H9 (cell line): ENCODE results near the gene C6orf47. TPM values are rescaled to one million over a fixed set of nuclear protein-coding genes. Genes with fewer than 3 reads are reported as not detected.
A peak's percentile ranks its signal among the peaks of the same experiment; 100 is the strongest.

Experiments used
- DNase-seq: peaks from one replicate; pipeline ENCODE4 v3.0.0-alpha.2; 2017
- H2AFZ ChIP-seq: one replicate; pipeline ENCODE4 v1.6.1; 2013; ENCODE audit warnings: mild to moderate bottlenecking, low read length, control low read depth, moderate library complexity
- H2AK5ac ChIP-seq: 2 replicates; pipeline ENCODE4 v1.6.1; 2013; ENCODE audit warnings: low read length, control low read depth, mixed read lengths; ENCODE audit not compliant: insufficient read length
- H2BK120ac ChIP-seq: one replicate; pipeline ENCODE4 v1.6.1; 2013; ENCODE audit warnings: low read depth, mild to moderate bottlenecking, low read length, control low read depth, inconsistent platforms; ENCODE audit not compliant: poor library complexity, severe bottlenecking
- H2BK12ac ChIP-seq: 2 replicates; pipeline ENCODE4 v1.6.1; 2013; ENCODE audit warnings: low read length, control low read depth, mixed read lengths, low read depth; ENCODE audit not compliant: insufficient read length
- H2BK15ac ChIP-seq: 2 replicates; pipeline ENCODE4 v1.6.1; 2013; ENCODE audit warnings: low read depth, low read length, control low read depth
- H2BK20ac ChIP-seq: one replicate; pipeline ENCODE4 v1.6.1; 2013; ENCODE audit warnings: low read depth, mild to moderate bottlenecking, low read length, control low read depth, inconsistent platforms; ENCODE audit not compliant: poor library complexity, severe bottlenecking
- H2BK5ac ChIP-seq: 2 replicates; pipeline ENCODE4 v1.6.1; 2013; ENCODE audit warnings: low read length, control low read depth, mixed read lengths; ENCODE audit not compliant: insufficient read length
- H3K14ac ChIP-seq: 2 replicates; pipeline ENCODE4 v1.6.1; 2013; ENCODE audit warnings: low read length, control low read depth; ENCODE audit not compliant: insufficient read depth
- H3K18ac ChIP-seq: 2 replicates; pipeline ENCODE4 v1.6.1; 2013; ENCODE audit warnings: low read depth, mild to moderate bottlenecking, mixed read lengths, low read length, control low read depth; ENCODE audit not compliant: insufficient read length
- H3K23ac ChIP-seq: 2 replicates; pipeline ENCODE4 v1.6.1; 2013; ENCODE audit warnings: low read length, control low read depth, mixed read lengths, low read depth; ENCODE audit not compliant: insufficient read length
- H3K23me2 ChIP-seq: 2 replicates; pipeline ENCODE4 v1.6.1; 2013; ENCODE audit warnings: low read depth, mild to moderate bottlenecking, mixed read lengths, low read length, control low read depth; ENCODE audit not compliant: insufficient read length, poor library complexity, severe bottlenecking
- H3K27ac ChIP-seq: 2 replicates; pipeline ENCODE4 v1.5.1; 2013; ENCODE audit warnings: low read length, control low read depth, mixed read lengths, low read depth; ENCODE audit not compliant: insufficient read length
- H3K27me3 ChIP-seq: 2 replicates; pipeline ENCODE4 v1.6.1; 2013; ENCODE audit warnings: low read length, control low read depth, inconsistent platforms; ENCODE audit not compliant: insufficient read depth
- H3K4ac ChIP-seq: 2 replicates; pipeline ENCODE4 v1.6.1; 2013; ENCODE audit warnings: low read depth, mild to moderate bottlenecking, control low read depth, inconsistent platforms, low read length, moderate library complexity
- H3K4me1 ChIP-seq: 2 replicates; pipeline ENCODE4 v1.6.1; 2013; ENCODE audit warnings: low read length, control low read depth, inconsistent platforms; ENCODE audit not compliant: insufficient read depth
- H3K4me2 ChIP-seq: 2 replicates; pipeline ENCODE4 v1.6.1; 2013; ENCODE audit warnings: low read length, control low read depth, mixed read lengths; ENCODE audit not compliant: insufficient read length, insufficient read depth
- H3K56ac ChIP-seq: 2 replicates; pipeline ENCODE4 v1.6.1; 2013; ENCODE audit warnings: low read depth, mild to moderate bottlenecking, mixed read lengths, low read length, control low read depth; ENCODE audit not compliant: insufficient read length
- H3K79me1 ChIP-seq: 2 replicates; pipeline ENCODE4 v1.6.1; 2013; ENCODE audit warnings: low read depth, mild to moderate bottlenecking, moderate library complexity, low read length, control low read depth, inconsistent platforms; ENCODE audit not compliant: insufficient read depth, poor library complexity, severe bottlenecking
- H3K79me2 ChIP-seq: 2 replicates; pipeline ENCODE4 v1.6.1; 2013; ENCODE audit warnings: low read length, control low read depth, inconsistent platforms; ENCODE audit not compliant: insufficient read depth
- H3K9ac ChIP-seq: 2 replicates; pipeline ENCODE4 v1.6.1; 2013; ENCODE audit warnings: low read length, control low read depth, mixed read lengths; ENCODE audit not compliant: insufficient read length; ENCODE audit errors: extremely low read depth
- H3K9me3 ChIP-seq: one replicate; pipeline ENCODE4 v1.6.1; 2013; ENCODE audit warnings: low read depth, low read length, inconsistent platforms; ENCODE audit not compliant: control insufficient read depth
- H3T11ph ChIP-seq: one replicate; pipeline ENCODE4 v1.6.1; 2013; ENCODE audit warnings: mild to moderate bottlenecking, low read length, control low read depth, inconsistent platforms
- H4K20me1 ChIP-seq: one replicate; pipeline ENCODE4 v1.6.1; 2013; ENCODE audit not compliant: control insufficient read depth, insufficient read length, insufficient read depth
- H4K5ac ChIP-seq: 2 replicates; pipeline ENCODE4 v1.6.1; 2013; ENCODE audit warnings: low read depth, mild to moderate bottlenecking, mixed read lengths, low read length, control low read depth; ENCODE audit not compliant: insufficient read length
- H4K8ac ChIP-seq: replicated peaks from 2 replicates; pipeline ENCODE4 v1.6.1; 2013; ENCODE audit warnings: low read length, control low read depth, mixed read lengths, low read depth; ENCODE audit not compliant: insufficient read length
- H4K91ac ChIP-seq: 2 replicates; pipeline ENCODE4 v1.6.1; 2013; ENCODE audit warnings: low read depth, mild to moderate bottlenecking, moderate library complexity, mixed read lengths, low read length, control low read depth; ENCODE audit not compliant: insufficient read length
- H3K27ac Mint-ChIP-seq, 3 experiments: 2 replicates in 2 of 3; 3 replicates in 1 of 3; pipeline ENCODE4 v1.8.0; 2020 to 2021; ENCODE audit warnings: mixed read lengths in 3 of 3, mild to moderate bottlenecking in 1 of 3, moderate library complexity in 1 of 3
- H3K27me3 Mint-ChIP-seq: 2 replicates; pipeline ENCODE4 v1.8.0; 2021; ENCODE audit warnings: low read depth, mild to moderate bottlenecking, moderate library complexity, mixed read lengths
- H3K36me3 Mint-ChIP-seq, 3 experiments: 2 replicates in 2 of 3; 3 replicates in 1 of 3; pipeline ENCODE4 v1.8.0; 2020 to 2021; ENCODE audit warnings: low read depth in 3 of 3, mixed read lengths in 3 of 3; ENCODE audit not compliant: insufficient read depth in 1 of 3
- H3K4me1 Mint-ChIP-seq, 2 experiments: 2 replicates each; pipeline ENCODE4 v1.8.0; 2020; ENCODE audit warnings: mixed read lengths in 2 of 2
- H3K4me3 Mint-ChIP-seq, 2 experiments: 2 replicates in 1 of 2; 3 replicates in 1 of 2; pipeline ENCODE4 v1.8.0; 2020 to 2021; ENCODE audit warnings: mild to moderate bottlenecking in 2 of 2, mixed read lengths in 2 of 2, moderate library complexity in 1 of 2
- H3K9me3 Mint-ChIP-seq, 2 experiments: 2 replicates in 1 of 2; 3 replicates in 1 of 2; pipeline ENCODE4 v1.8.0; 2020; ENCODE audit warnings: mild to moderate bottlenecking in 2 of 2, mixed read lengths in 2 of 2, moderate library complexity in 1 of 2
- CTCF ChIP-seq: fragments of 200-600 bp; sonication (generic); conservative IDR thresholded peaks from 3 replicates; pipeline ENCODE4 v1.8.0; 2021; ENCODE audit warnings: antibody characterized with exemption, mild to moderate bottlenecking
- WGBS: extraction: QIAGEN DNeasy Blood & Tissue Kit; methylation state at CpG from one replicate; pipeline ENCODE4 v1.1.7; 2013; ENCODE audit warnings: missing lambda C conversion rate, low lambda C conversion rate, mixed read lengths; ENCODE audit not compliant: insufficient read length; ENCODE audit errors: extremely low coverage; 5-methylcytosine and 5-hydroxymethylcytosine counted together
- total RNA-seq: library from RNA; stranded (reverse); gene quantifications from 2 replicates; pipeline ENCODE4 v1.2.1, GENCODE V29; 2021

C6orf47 gene
- total RNA-seq, 1 experiment from 2014 or later: 19.0 TPM

GRCh38 chr6:31651602-31652191, 8.9 kb downstream of the C6orf47 start:
- Histone ChIP-seq H3K23ac (no peak overlapping the region), H4K5ac (no peak overlapping the region), H2BK120ac (no peak overlapping the region), H4K20me1 (no peaks in the 10 kb centered on the region), H3K27me3 (no peaks in the 10 kb centered on the region), H3K18ac (peak overlapping the region; percentile 87), H3K27ac (peak overlapping the region; percentile 84), H3K4me2 (peak overlapping the region; percentile 66), H2AK5ac (no peak overlapping the region), H3T11ph (no peak overlapping the region), H4K91ac (no peak overlapping the region), H3K79me2 (peaks cover 9% of the 10 kb centered on the region; the same call in 1 of the 2 replicates), H2BK12ac (no peak overlapping the region), H3K23me2 (peaks cover 11% of the 10 kb centered on the region), H3K9ac (peak overlapping the region; percentile 45), H2BK20ac (no peak overlapping the region), H4K8ac (no peak overlapping the region), H2BK5ac (no peak overlapping the region), H2BK15ac (no peak overlapping the region), H3K56ac (no peak overlapping the region), H3K14ac (peak overlapping the region; percentile 82), H3K79me1 (peaks cover 7% of the 10 kb centered on the region), H2AFZ (no peak overlapping the region), H3K9me3 (no peaks in the 10 kb centered on the region), H3K4me1 (no peaks in the 10 kb centered on the region), H3K4ac (no peak overlapping the region)
- WGBS: no CpG with 5 or more reads among the region's 29 CpGs
- no peaks in the 10 kb centered on the region for H3K9me3 Mint-ChIP-seq
- DNase-seq: peak; percentile 89
- H3K27me3 Mint-ChIP-seq: no peaks in the 10 kb centered on the region
- peak overlapping the region; percentile 83 to 95 for H3K4me3 Mint-ChIP-seq
- TF ChIP-seq CTCF: no peak
- H3K36me3 Mint-ChIP-seq: peaks cover 35 to 55% (median 48%) of the 10 kb centered on the region in 3 experiments
- peaks cover 8 to 20% of the 10 kb centered on the region in 2 experiments for H3K4me1 Mint-ChIP-seq
- peak overlapping the region; percentile 94 to 100 (median 100) for H3K27ac Mint-ChIP-seq
